Thoracic aorta (tissue), 2 donors: Measurements from ENCODE around the gene CRABP1. TPM values are rescaled to one million over a fixed set of nuclear protein-coding genes. Genes with fewer than 3 reads are reported as not detected.

Experiments
- ATAC-seq: fragments of 150-250 bp; one replicate; pipeline ENCODE4 v1.8.0; 2017; ENCODE audit warnings: low read depth; ENCODE audit not compliant: insufficient number of reproducible peaks, low FRiP score
- DNase-seq: peaks from one replicate; pipeline ENCODE4 v3.0.0-alpha.2; 2020; ENCODE audit warnings: low spot score
- H3K27ac ChIP-seq, 2 donors: fragments of 200-600 bp; sonication (generic); 1 replicate in 1 of 2; 2 replicates in 1 of 2; pipeline ENCODE4 v1.5.1; 2016; ENCODE audit warnings: mild to moderate bottlenecking in 2 of 2, moderate library complexity in 2 of 2
- H3K27me3 ChIP-seq: fragments of 200-600 bp; sonication (generic); replicated peaks from 2 replicates; pipeline ENCODE4 v1.6.0; 2016; ENCODE audit warnings: mild to moderate bottlenecking; ENCODE audit not compliant: insufficient read depth
- H3K36me3 ChIP-seq: fragments of 200-600 bp; sonication (generic); one replicate; pipeline ENCODE4 v1.5.1; 2016
- H3K4me1 ChIP-seq, 2 donors: fragments of 200-600 bp; sonication (generic); 1 replicate in 1 of 2; 2 replicates in 1 of 2; pipeline versions ENCODE4 v1.5.1 to v1.6.0; 2016; ENCODE audit warnings: low read depth in 2 of 2, mild to moderate bottlenecking in 1 of 2; ENCODE audit not compliant: control insufficient read depth in 1 of 2
- H3K4me3 ChIP-seq: fragments of 200-600 bp; sonication (generic); 2 replicates; pipeline ENCODE4 v1.5.1; 2016; ENCODE audit warnings: mild to moderate bottlenecking
- H3K9me3 ChIP-seq: fragments of 200-600 bp; sonication (generic); 2 replicates; pipeline ENCODE4 v1.5.1; 2016
- CTCF ChIP-seq: fragments of 200-600 bp; sonication (generic); IDR thresholded peaks from one replicate; pipeline ENCODE4 v1.5.1; 2019; ENCODE audit warnings: antibody characterized with exemption
- total RNA-seq, 2 donors: library from RNA; depleted of rRNA; stranded (reverse); fragments of >200 nt; gene quantifications; one replicate each; pipeline versions ENCODE4 v1.1.0 to v1.2.3, GENCODE V29; 2016

Gene CRABP1
- total RNA-seq, 2 donors from 2014 or later = 5.1 TPM; not detected in 1

GRCh38 chr15:78361771-78362506 is 21.8 kb downstream of the CRABP1 start:
- ATAC-seq (no peak), DNase-seq (no peak)
- no peaks in the 10 kb centered on the region for H3K4me1 ChIP-seq
- no peak overlapping the region for H3K4me3 ChIP-seq
- no peaks in the 10 kb centered on the region for H3K27me3 ChIP-seq
- H3K9me3 ChIP-seq = no peaks in the 10 kb centered on the region
- no peak overlapping the region for H3K27ac ChIP-seq
- TF ChIP-seq CTCF = no peak
- H3K36me3 ChIP-seq = no peaks in the 10 kb centered on the region

GRCh38 chr15:78362716-78363380 is 22.7 kb downstream of the CRABP1 start:
- DNase-seq = no peak
- H3K27ac ChIP-seq = no peak overlapping the region
- H3K4me1 ChIP-seq = no peaks in the 10 kb centered on the region
- no peak for ATAC-seq
- no peak for TF ChIP-seq CTCF
- H3K36me3 ChIP-seq = no peaks in the 10 kb centered on the region
- no peaks in the 10 kb centered on the region for H3K27me3 ChIP-seq
- no peak overlapping the region for H3K4me3 ChIP-seq
- no peaks in the 10 kb centered on the region for H3K9me3 ChIP-seq

GRCh38 chr15:78363381-78363734 is 23.2 kb downstream of the CRABP1 start:
- H3K9me3 ChIP-seq = no peaks in the 10 kb centered on the region
- no peaks in the 10 kb centered on the region for H3K4me1 ChIP-seq
- H3K27me3 ChIP-seq = no peaks in the 10 kb centered on the region
- no peaks in the 10 kb centered on the region for H3K36me3 ChIP-seq
- ATAC-seq (no peak), DNase-seq (no peak)
- H3K4me3 ChIP-seq = no peak overlapping the region
- TF ChIP-seq CTCF = no peak
- no peak overlapping the region for H3K27ac ChIP-seq

- ATAC-seq = no peak
- no peak for TF ChIP-seq CTCF
- Histone ChIP-seq H3K4me1 (no peaks in the 10 kb centered on the region), H3K27me3 (no peaks in the 10 kb centered on the region), H3K4me3 (no peak overlapping the region), H3K36me3 (no peaks in the 10 kb centered on the region), H3K27ac (no peak overlapping the region), H3K9me3 (no peaks in the 10 kb centered on the region)
- DNase-seq = no peak
Measured at GRCh38 chr15:78364233-78364632, 24.1 kb downstream of the CRABP1 start.

- Histone ChIP-seq H3K4me3 (no peak overlapping the region), H3K4me1 (no peaks in the 10 kb centered on the region), H3K27ac (no peak overlapping the region), H3K9me3 (no peaks in the 10 kb centered on the region), H3K36me3 (no peaks in the 10 kb centered on the region), H3K27me3 (no peaks in the 10 kb centered on the region)
- no peak for TF ChIP-seq CTCF
- DNase-seq (no peak), ATAC-seq (no peak)
Measured at GRCh38 chr15:78365917-78366316, 25.8 kb downstream of the CRABP1 start.
